ENCODE measurements around the gene KDM1A.

GRCh38 chr1:23065385-23065784 is 46.1 kb downstream of the KDM1A start:
- TF ChIP-seq ZNF514 (tag by site-specific recombination; IDR thresholded peaks at IDR 0.05), result no peak
- no peak for TF ChIP-seq ZBTB49 (tag by site-specific recombination; IDR thresholded peaks at IDR 0.05; ENCODE audit: low read depth)
- TF ChIP-seq ZNF768 (tag by site-specific recombination; IDR thresholded peaks at IDR 0.05), result no peak
- TF ChIP-seq ZNF23 (tag by site-specific recombination; IDR thresholded peaks at IDR 0.05; ENCODE audit: borderline replicate concordance), result no peak
- no peak for TF ChIP-seq CTCF (tag by site-specific recombination; IDR thresholded peaks at IDR 0.05)
- TF ChIP-seq ZNF76 (tag by site-specific recombination; IDR thresholded peaks at IDR 0.05; ENCODE audit: borderline replicate concordance, low read depth), result no peak
- TF ChIP-seq SCRT2 (tag by site-specific recombination; IDR thresholded peaks at IDR 0.05), result no peak
- no peak for TF ChIP-seq TCF7L2 (IDR thresholded peaks at IDR 0.05; ENCODE audit: borderline replicate concordance, low read depth, low read length)
- TF ChIP-seq ZNF658 (tag by site-specific recombination; IDR thresholded peaks at IDR 0.05), result no peak
- TF ChIP-seq ZNF146 (tag by site-specific recombination; IDR thresholded peaks at IDR 0.05), result no peak
- TF ChIP-seq ZNF292 (tag by site-specific recombination; IDR thresholded peaks at IDR 0.05; ENCODE audit: borderline replicate concordance, low read depth), result no peak
- no peak for TF ChIP-seq ZNF792 (tag by site-specific recombination; IDR thresholded peaks at IDR 0.05)

Data from HEK293 (cell line).